MCF 10A (cell line): ENCODE data around the gene PCDHB6. TPM values are rescaled to one million over a fixed set of nuclear protein-coding genes. Genes with fewer than 3 reads are reported as not detected.
A peak's percentile ranks its signal among the peaks of the same experiment; 100 is the strongest.
"Not testable (repeated sequence)": the region's sequence is repeated elsewhere in the genome, so short reads cannot be mapped to it uniquely, and the experiment has no call there.

ENCODE experiments used
- BruUV-seq: library from RNA; stranded (reverse); fragments of 400-500 nt; replicated peaks from 2 replicates; lab custom pipeline; 2021; lab: Mats Ljungman, UMichigan
- CTCF ChIA-PET: fragments of 300-600 bp; sonication (Branson Sonifier 250); formaldehyde crosslinking; extraction: SDS; loops from one replicate; lab custom pipeline; 2021; ENCODE audit warnings: antibody characterized with exemption, inconsistent platforms; lab: Yijun Ruan, JAX
- POLR2A ChIA-PET: fragments of 300-600, 350-650 bp; sonication (Branson Sonifier 250); formaldehyde crosslinking; extraction: SDS; loops from one replicate; lab custom pipeline; 2020; ENCODE audit warnings: antibody characterized with exemption, inconsistent platforms; lab: Yijun Ruan, JAX
- DNase-seq: peaks from one replicate; pipeline ENCODE4 v3.0.0-alpha.2; 2018; ENCODE audit not compliant: unreplicated experiment
- H3K27ac Mint-ChIP-seq: one replicate; pipeline ENCODE4 v1.8.0; 2022; ENCODE audit warnings: mild to moderate bottlenecking, low read depth, mixed read lengths; ENCODE audit not compliant: unreplicated experiment
- H3K27me3 Mint-ChIP-seq: one replicate; pipeline ENCODE4 v1.8.0; 2022; ENCODE audit warnings: mixed read lengths; ENCODE audit not compliant: insufficient read depth, unreplicated experiment
- H3K36me3 Mint-ChIP-seq: one replicate; pipeline ENCODE4 v1.8.0; 2022; ENCODE audit warnings: mild to moderate bottlenecking, moderate library complexity, mixed read lengths; ENCODE audit not compliant: insufficient read depth, unreplicated experiment
- H3K4me1 Mint-ChIP-seq: one replicate; pipeline ENCODE4 v1.8.0; 2022; ENCODE audit warnings: mixed read lengths; ENCODE audit not compliant: insufficient read depth, unreplicated experiment
- H3K4me3 Mint-ChIP-seq: one replicate; pipeline ENCODE4 v1.8.0; 2022; ENCODE audit warnings: mild to moderate bottlenecking, moderate library complexity, mixed read lengths; ENCODE audit not compliant: unreplicated experiment
- H3K9me3 Mint-ChIP-seq: one replicate; pipeline ENCODE4 v1.8.0; 2022; ENCODE audit warnings: mixed read lengths; ENCODE audit not compliant: unreplicated experiment
- intact Hi-C: fragments of 100-400 bp; cut with micrococcal nuclease; formaldehyde crosslinking; loops from 2 replicates; pipeline ENCODE4 v1.14.1; 2022
- total RNA-seq: library from RNA; stranded (reverse); gene quantifications from 2 replicates; pipeline ENCODE4 v1.2.3, GENCODE V29; 2022
- TF ChIP-seq, protein P1 (sequence below): fragments of 200-600 bp; IDR thresholded peaks from one replicate; pipeline ENCODE4 v1.8.0; 2022; ENCODE audit warnings: antibody characterized with exemption, mild to moderate bottlenecking; ENCODE audit not compliant: unreplicated experiment

PCDHB6 gene
- total RNA-seq, 1 experiment from 2014 or later: 0.19 TPM

- Mint-ChIP-seq H3K36me3 (no peaks in the 10 kb centered on the region), H3K4me3 (peak overlapping the region; percentile 55), H3K9me3 (peaks cover 26% of the 10 kb centered on the region), H3K4me1 (no peaks in the 10 kb centered on the region), H3K27ac (no peak overlapping the region), H3K27me3 (no peaks in the 10 kb centered on the region)
- no peak for DNase-seq
- intact Hi-C loops: no loop called here
- no TSS peak for BruUV-seq
- TF ChIP-seq, protein P1, sequence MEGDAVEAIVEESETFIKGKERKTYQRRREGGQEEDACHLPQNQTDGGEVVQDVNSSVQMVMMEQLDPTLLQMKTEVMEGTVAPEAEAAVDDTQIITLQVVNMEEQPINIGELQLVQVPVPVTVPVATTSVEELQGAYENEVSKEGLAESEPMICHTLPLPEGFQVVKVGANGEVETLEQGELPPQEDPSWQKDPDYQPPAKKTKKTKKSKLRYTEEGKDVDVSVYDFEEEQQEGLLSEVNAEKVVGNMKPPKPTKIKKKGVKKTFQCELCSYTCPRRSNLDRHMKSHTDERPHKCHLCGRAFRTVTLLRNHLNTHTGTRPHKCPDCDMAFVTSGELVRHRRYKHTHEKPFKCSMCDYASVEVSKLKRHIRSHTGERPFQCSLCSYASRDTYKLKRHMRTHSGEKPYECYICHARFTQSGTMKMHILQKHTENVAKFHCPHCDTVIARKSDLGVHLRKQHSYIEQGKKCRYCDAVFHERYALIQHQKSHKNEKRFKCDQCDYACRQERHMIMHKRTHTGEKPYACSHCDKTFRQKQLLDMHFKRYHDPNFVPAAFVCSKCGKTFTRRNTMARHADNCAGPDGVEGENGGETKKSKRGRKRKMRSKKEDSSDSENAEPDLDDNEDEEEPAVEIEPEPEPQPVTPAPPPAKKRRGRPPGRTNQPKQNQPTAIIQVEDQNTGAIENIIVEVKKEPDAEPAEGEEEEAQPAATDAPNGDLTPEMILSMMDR: no peak
- ChIA-PET POLR2A (interaction anchor here (0.6 to 0.7 kb wide), 2 partner anchors 339 to 369 kb away, joined by 3 read pairs; no protein-coding TSS in a partner anchor), CTCF (interaction anchor here (0.6 to 1.0 kb wide), 3 partner anchors 15 to 151 kb away, joined by 3 read pairs; no protein-coding TSS in a partner anchor)
Observed at GRCh38 chr5:141150224-141150992, 551 bp downstream of the PCDHB6 start.

DNA sequence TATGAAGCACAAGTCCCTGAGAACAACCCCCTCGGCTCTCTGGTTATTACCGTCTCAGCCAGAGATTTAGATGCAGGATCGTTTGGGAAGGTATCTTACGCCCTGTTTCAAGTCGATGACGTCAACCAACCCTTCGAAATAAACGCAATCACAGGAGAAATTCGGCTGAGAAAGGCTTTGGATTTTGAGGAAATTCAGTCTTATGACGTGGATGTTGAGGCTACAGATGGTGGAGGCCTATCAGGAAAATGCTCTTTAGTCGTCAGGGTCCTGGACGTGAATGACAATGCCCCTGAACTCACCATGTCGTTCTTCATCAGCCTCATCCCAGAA is 1.1 kb downstream of the PCDHB6 start:
- BruUV-seq: no TSS peak
- intact Hi-C loops: no loop called here
- DNase-seq: no peak
- Mint-ChIP-seq H3K36me3 (no peaks in the 10 kb centered on the region), H3K27ac (no peak overlapping the region), H3K4me3 (no peak overlapping the region), H3K4me1 (no peaks in the 10 kb centered on the region), H3K27me3 (no peaks in the 10 kb centered on the region), H3K9me3 (peaks cover 27% of the 10 kb centered on the region)
- TF ChIP-seq, protein P1: no peak
- CTCF ChIA-PET: interaction anchor here (0.6 to 1.0 kb wide), 3 partner anchors 15 to 151 kb away, joined by 3 read pairs; no protein-coding TSS in a partner anchor
- POLR2A ChIA-PET: no interaction called here

GRCh38 chr5:141151632-141152031 is 1.8 kb downstream of the PCDHB6 start:
- H3K4me3 Mint-ChIP-seq, H3K27ac Mint-ChIP-seq, CTCF ChIA-PET, DNase-seq, H3K4me1 Mint-ChIP-seq, BruUV-seq, intact Hi-C loops, POLR2A ChIA-PET, H3K36me3 Mint-ChIP-seq, H3K27me3 Mint-ChIP-seq: not testable (repeated sequence)
- peaks cover 23% of the 10 kb centered on the region for H3K9me3 Mint-ChIP-seq

DNA sequence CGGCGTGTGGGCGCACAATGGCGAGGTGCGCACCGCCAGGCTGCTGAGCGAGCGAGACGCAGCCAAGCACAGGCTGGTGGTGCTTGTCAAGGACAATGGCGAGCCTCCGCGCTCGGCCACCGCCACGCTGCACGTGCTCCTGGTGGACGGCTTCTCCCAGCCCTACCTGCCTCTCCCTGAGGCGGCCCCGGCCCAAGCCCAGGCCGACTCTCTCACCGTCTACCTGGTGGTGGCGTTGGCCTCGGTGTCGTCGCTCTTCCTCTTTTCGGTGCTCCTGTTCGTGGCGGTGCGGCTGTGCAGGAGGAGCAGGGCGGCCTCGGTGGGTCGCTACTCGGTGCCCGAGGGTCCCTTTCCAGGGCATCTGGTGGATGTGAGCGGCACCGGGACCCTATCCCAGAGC is 2.2 kb downstream of the PCDHB6 start:
- H3K27me3 Mint-ChIP-seq, H3K4me3 Mint-ChIP-seq, intact Hi-C loops, DNase-seq, H3K4me1 Mint-ChIP-seq, H3K36me3 Mint-ChIP-seq, H3K27ac Mint-ChIP-seq, POLR2A ChIA-PET, BruUV-seq: not testable (repeated sequence)
- CTCF ChIA-PET: interaction anchor here (0.5 kb wide), 1 partner anchor 368 kb away, joined by 3 read pairs; no protein-coding TSS in a partner anchor
- H3K9me3 Mint-ChIP-seq: peaks cover 27% of the 10 kb centered on the region
